Measurements from ENCODE around the gene THY1. TPM values are rescaled to one million over a fixed set of nuclear protein-coding genes. Genes with fewer than 3 reads are reported as not detected.
"Not testable (repeated sequence)": the region's sequence is repeated elsewhere in the genome, so short reads cannot be mapped to it uniquely, and the experiment has no call there.

THY1 gene
- total RNA-seq, 1 donor from 2014 or later = not detected

DNA sequence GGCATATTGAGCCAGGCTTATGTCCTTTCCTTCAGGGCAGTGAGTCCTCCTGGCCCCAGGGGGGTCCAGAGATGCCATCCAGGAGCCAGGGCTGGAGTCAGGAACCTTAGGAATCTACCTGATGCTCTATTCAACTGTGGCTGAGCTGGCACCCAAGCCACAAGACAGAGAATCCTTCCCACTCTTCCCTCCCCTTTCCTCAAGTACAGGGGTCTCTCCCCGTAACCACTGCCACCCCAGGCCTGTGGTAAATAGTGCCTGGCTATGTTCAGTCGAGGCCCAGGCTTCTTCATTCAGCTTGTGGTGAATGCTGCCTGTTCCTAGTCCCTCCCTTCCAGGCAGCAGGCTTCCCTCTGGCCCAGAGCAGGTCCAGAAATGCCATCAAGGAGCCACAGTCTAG is 45.5 kb upstream of the THY1 start:
- peaks cover 21% of the 10 kb centered on the region for H3K9me3 Mint-ChIP-seq
- H3K4me3 Mint-ChIP-seq = no peak overlapping the region
- CTCF ChIA-PET = no interaction called here

DNA sequence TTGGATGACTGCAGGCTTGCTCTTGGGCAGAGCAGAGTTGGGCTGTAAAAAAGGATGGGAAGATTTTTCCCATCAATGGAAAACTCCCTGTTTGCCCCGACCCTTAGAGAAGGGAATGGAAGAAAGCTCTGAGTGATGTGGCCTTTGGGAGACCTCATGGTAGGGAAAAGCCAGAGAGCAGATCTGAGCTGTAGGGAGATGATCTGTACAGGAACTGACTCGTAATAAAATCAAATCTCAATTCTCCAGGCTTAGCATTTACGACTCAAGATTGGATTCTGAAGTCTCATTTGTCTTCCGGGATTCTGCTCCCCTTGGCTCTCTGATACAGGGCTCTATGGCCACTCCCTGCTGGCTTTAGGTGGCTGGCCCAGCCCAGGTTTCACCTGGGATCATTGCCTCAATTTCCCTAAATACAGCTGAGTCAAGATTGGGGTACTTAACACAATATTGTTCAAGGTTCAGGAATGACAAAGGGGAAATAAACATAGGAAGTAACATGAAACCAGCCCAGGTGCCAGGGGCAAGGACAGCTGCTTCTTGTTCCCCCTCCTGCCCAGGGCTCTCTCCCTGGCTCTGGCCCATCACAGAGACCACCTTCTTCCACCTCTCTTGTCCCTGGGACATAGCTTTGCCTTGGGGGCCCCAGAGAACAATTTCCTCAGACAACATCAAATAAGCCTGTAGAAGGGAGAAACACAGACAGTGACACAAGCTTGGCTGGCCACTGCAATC is 38.4 kb upstream of the THY1 start:
- Mint-ChIP-seq H3K4me1 (no peaks in the 10 kb centered on the region), H3K27ac (no peak overlapping the region), H3K27me3 (peaks cover 22% of the 10 kb centered on the region), H3K36me3 (ENCODE audit: low read depth) (no peaks in the 10 kb centered on the region), H3K9me3 (peaks cover 8% of the 10 kb centered on the region), H3K4me3 (no peak overlapping the region)
- intact Hi-C loops (cut with micrococcal nuclease) = no loop called here
- ChIA-PET POLR2A (no interaction called here), CTCF (interaction anchor here (0.6 kb wide), 1 partner anchor 19 kb away, joined by 3 read pairs; no protein-coding TSS in a partner anchor)
- no peak for ATAC-seq (ENCODE audit: low read depth)
- no peak for DNase-seq
- TF ChIP-seq CTCF (IDR thresholded peaks at IDR 0.05) = no peak

More for the DNA sequence above, 45.5 kb upstream of the THY1 start:
- ATAC-seq (ENCODE audit: low read depth) (no peak), DNase-seq (no peak)
- H3K4me1 Mint-ChIP-seq = no peaks in the 10 kb centered on the region
- intact Hi-C loops (cut with micrococcal nuclease) = no loop called here
- POLR2A ChIA-PET = no interaction called here
- TF ChIP-seq CTCF (IDR thresholded peaks at IDR 0.05) = no peak
- H3K27ac Mint-ChIP-seq = no peak overlapping the region
- peaks cover 42% of the 10 kb centered on the region for H3K27me3 Mint-ChIP-seq
- no peaks in the 10 kb centered on the region for H3K36me3 Mint-ChIP-seq (ENCODE audit: low read depth)

DNA sequence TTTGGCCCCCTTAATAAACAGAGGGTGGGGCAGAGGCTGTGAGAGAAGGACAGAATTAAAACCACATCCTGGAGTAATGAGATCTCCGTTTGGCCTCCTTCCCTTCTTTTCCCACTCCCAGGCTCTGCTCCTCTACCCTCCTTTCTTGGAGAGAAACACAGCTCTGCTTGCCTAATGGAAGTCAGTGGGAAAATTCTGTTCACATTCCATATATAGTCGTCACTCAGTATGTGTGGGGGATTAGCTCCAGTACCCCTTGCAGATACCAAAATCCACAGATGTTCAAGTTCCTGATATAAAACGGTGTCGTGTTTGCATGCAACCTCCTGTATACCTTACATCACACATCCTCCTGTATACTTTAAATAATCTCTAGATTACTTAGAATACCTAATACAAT is 37.6 kb upstream of the THY1 start:
- no peak for TF ChIP-seq CTCF (IDR thresholded peaks at IDR 0.05)
- H3K36me3 Mint-ChIP-seq (ENCODE audit: low read depth) = no peaks in the 10 kb centered on the region
- H3K4me1 Mint-ChIP-seq = no peaks in the 10 kb centered on the region
- peaks cover 7% of the 10 kb centered on the region for H3K9me3 Mint-ChIP-seq
- H3K4me3 Mint-ChIP-seq = no peak overlapping the region
- POLR2A ChIA-PET = no interaction called here
- ATAC-seq (ENCODE audit: low read depth) (no peak), DNase-seq (no peak)
- intact Hi-C loops (cut with micrococcal nuclease) = no loop called here
- no peak overlapping the region for H3K27ac Mint-ChIP-seq
- CTCF ChIA-PET = no interaction called here
- peaks cover 22% of the 10 kb centered on the region for H3K27me3 Mint-ChIP-seq

DNA sequence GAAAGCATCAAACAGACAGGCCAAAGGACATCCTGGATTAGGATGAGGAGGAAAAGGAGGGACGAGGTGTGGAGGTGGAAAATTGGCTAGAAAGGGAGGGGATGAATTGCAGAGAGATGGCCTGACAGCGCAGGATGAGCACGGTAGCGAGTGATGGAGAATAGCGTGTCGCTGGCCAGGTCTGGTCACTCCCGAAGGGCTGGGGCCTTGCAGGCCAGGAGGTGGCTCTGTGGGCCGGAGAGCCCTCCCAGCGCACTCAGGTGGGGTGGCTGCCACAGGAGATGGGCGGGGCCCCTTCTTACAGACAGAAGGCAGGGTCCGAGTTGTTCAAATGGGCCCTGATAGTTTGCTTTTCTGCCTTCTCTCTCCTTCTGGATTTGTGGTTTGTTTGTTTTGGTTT is 37.1 kb upstream of the THY1 start:
- Mint-ChIP-seq H3K27me3 (peaks cover 22% of the 10 kb centered on the region), H3K27ac (no peak overlapping the region), H3K4me3 (no peak overlapping the region), H3K36me3 (ENCODE audit: low read depth) (no peaks in the 10 kb centered on the region), H3K4me1 (no peaks in the 10 kb centered on the region), H3K9me3 (peaks cover 2% of the 10 kb centered on the region)
- ATAC-seq (ENCODE audit: low read depth) (no peak), DNase-seq (no peak)
- intact Hi-C loops (cut with micrococcal nuclease) = no loop called here
- no peak for TF ChIP-seq CTCF (IDR thresholded peaks at IDR 0.05)
- CTCF ChIA-PET = no interaction called here
- POLR2A ChIA-PET = no interaction called here

GRCh38 chr11:119459293-119459976 is 36.5 kb upstream of the THY1 start:
- POLR2A ChIA-PET = no interaction called here

DNA sequence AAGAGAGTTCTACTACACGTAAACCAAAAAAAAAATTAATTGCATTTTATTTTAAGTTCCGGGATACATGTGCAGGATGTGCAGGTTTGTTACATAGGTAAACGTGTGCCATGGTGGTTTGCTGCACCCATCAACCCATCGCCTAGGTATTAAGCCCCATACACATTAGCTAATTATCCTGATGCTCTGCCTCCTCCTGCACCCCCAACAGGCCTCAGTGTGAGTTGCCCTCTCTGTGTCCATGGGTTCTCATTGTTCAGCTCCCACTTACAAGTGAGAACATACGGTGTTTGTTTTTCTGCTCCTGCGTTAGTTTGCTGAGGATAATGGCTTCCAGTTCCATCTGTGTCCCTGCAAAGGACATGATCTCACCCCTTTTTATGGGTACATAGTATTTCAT is 32.7 kb upstream of the THY1 start:
- DNase-seq; POLR2A ChIA-PET; H3K36me3 Mint-ChIP-seq (ENCODE audit: low read depth); H3K27ac Mint-ChIP-seq; H3K4me1 Mint-ChIP-seq; CTCF ChIA-PET; H3K9me3 Mint-ChIP-seq; H3K4me3 Mint-ChIP-seq; ATAC-seq (ENCODE audit: low read depth); intact Hi-C loops (cut with micrococcal nuclease): not testable (repeated sequence)
- peaks cover 39% of the 10 kb centered on the region for H3K27me3 Mint-ChIP-seq

More at GRCh38 chr11:119459293-119459976, 36.5 kb upstream of the THY1 start:
- no peak overlapping the region for H3K4me3 Mint-ChIP-seq
- H3K4me1 Mint-ChIP-seq = no peaks in the 10 kb centered on the region
- TF ChIP-seq CTCF (IDR thresholded peaks at IDR 0.05) = no peak
- CTCF ChIA-PET = no interaction called here
- DNase-seq (no peak), ATAC-seq (ENCODE audit: low read depth) (no peak)
- H3K27me3 Mint-ChIP-seq = peaks cover 18% of the 10 kb centered on the region
- intact Hi-C loops (cut with micrococcal nuclease) = no loop called here
- H3K9me3 Mint-ChIP-seq = no peaks in the 10 kb centered on the region
- no peak overlapping the region for H3K27ac Mint-ChIP-seq
- no peaks in the 10 kb centered on the region for H3K36me3 Mint-ChIP-seq (ENCODE audit: low read depth)

GRCh38 chr11:119455241-119455640 is 32.3 kb upstream of the THY1 start:
- H3K4me3 Mint-ChIP-seq; DNase-seq; H3K4me1 Mint-ChIP-seq; ATAC-seq (ENCODE audit: low read depth); POLR2A ChIA-PET; H3K36me3 Mint-ChIP-seq (ENCODE audit: low read depth); H3K27ac Mint-ChIP-seq; intact Hi-C loops (cut with micrococcal nuclease); CTCF ChIA-PET; H3K9me3 Mint-ChIP-seq: not testable (repeated sequence)
- peaks cover 39% of the 10 kb centered on the region for H3K27me3 Mint-ChIP-seq

Data from activated B cell treated with CpG ODN at 0.5 μM for 24 hours (primary cell).